HG03175 (cell line): ENCODE data around the gene HHLA2.
A peak's percentile ranks its signal among the peaks of the same experiment; 100 is the strongest.
"Not testable (repeated sequence)": the region's sequence is repeated elsewhere in the genome, so short reads cannot be mapped to it uniquely, and the experiment has no call there.

ENCODE experiments used
- ATAC-seq: cut with Tn5 transposase; IDR thresholded peaks from one replicate; pipeline ENCODE4 v1.9.1; 2021; ENCODE audit warnings: mild to moderate bottlenecking, moderate library complexity; ENCODE audit not compliant: unreplicated experiment

HHLA2 gene

GRCh38 chr3:108341911-108342310 lies 45.6 kb downstream of the HHLA2 start:
- ATAC-seq, result no peak

- ATAC-seq, result peak; percentile 71
Observed at GRCh38 chr3:108342837-108343486, 46.6 kb downstream of the HHLA2 start.

GRCh38 chr3:108343491-108343890 lies 47.1 kb downstream of the HHLA2 start:
- ATAC-seq, result no peak

GRCh38 chr3:108345492-108346205 lies 49.3 kb downstream of the HHLA2 start:
- ATAC-seq, result no peak

- no peak for ATAC-seq
Observed at GRCh38 chr3:108346301-108347227, 50.2 kb downstream of the HHLA2 start.

GRCh38 chr3:108352176-108352575 lies 55.8 kb downstream of the HHLA2 start:
- no peak for ATAC-seq

- ATAC-seq, result no peak
Observed at GRCh38 chr3:108354562-108354961, 58.2 kb downstream of the HHLA2 start.

- ATAC-seq, result no peak
Observed at GRCh38 chr3:108357042-108357441, 60.7 kb downstream of the HHLA2 start.

- ATAC-seq, result no peak
Observed at GRCh38 chr3:108359011-108359410, 62.7 kb downstream of the HHLA2 start.

- ATAC-seq, result no peak
Observed at GRCh38 chr3:108376026-108376425, 79.7 kb downstream of the HHLA2 start.

GRCh38 chr3:108377384-108377783 lies 81.0 kb downstream of the HHLA2 start:
- ATAC-seq, result no peak

GRCh38 chr3:108378153-108378951 lies 82.0 kb downstream of the HHLA2 start:
- no peak for ATAC-seq

- not testable (repeated sequence) for ATAC-seq
Observed at GRCh38 chr3:108378952-108379342, 82.6 kb downstream of the HHLA2 start.

- no peak for ATAC-seq
Observed at GRCh38 chr3:108380128-108380795, 83.9 kb downstream of the HHLA2 start.

- ATAC-seq, result no peak
Observed at GRCh38 chr3:108381529-108382140, 85.3 kb downstream of the HHLA2 start.

- ATAC-seq, result no peak
Observed at GRCh38 chr3:108383306-108383705, 87.0 kb downstream of the HHLA2 start.

- ATAC-seq, result no peak
Observed at GRCh38 chr3:108387063-108387462, 90.7 kb downstream of the HHLA2 start.

GRCh38 chr3:108388136-108389132 lies 92.1 kb downstream of the HHLA2 start:
- ATAC-seq, result peak; percentile 81
